Caki2 (cell line): Measurements from ENCODE around the gene E2F8. TPM values are rescaled to one million over a fixed set of nuclear protein-coding genes. Genes with fewer than 3 reads are reported as not detected.

Experiments used
- DNase-seq: peaks from one replicate; pipeline ENCODE4 v3.0.0-alpha.2; 2015; ENCODE audit warnings: low read depth
- in situ Hi-C: cut with HindIII; loops from 2 replicates; pipeline ENCODE4 v1.10.0; 2016; ENCODE audit warnings: low sequenced_read_pairs, low pct_unique_long_range_greater_than_20kb, mixed read lengths
- total RNA-seq: library from RNA; depleted of rRNA; stranded (reverse); fragments of >200 nt; shearing (Covaris generic); gene quantifications from 2 replicates; pipeline ENCODE4 v1.2.3, GENCODE V29; 2014; ENCODE audit warnings: low replicate concordance

The E2F8 gene
- total RNA-seq, 1 experiment from 2014 or later, result 1.2 TPM

GRCh38 chr11:19228968-19229367, 11.8 kb downstream of the E2F8 start:
- in situ Hi-C loops, result no loop called here
- no peak for DNase-seq

GRCh38 chr11:19226378-19227195, 14.2 kb downstream of the E2F8 start:
- no peak for DNase-seq
- in situ Hi-C loops, result no loop called here

GRCh38 chr11:19225581-19225980, 15.2 kb downstream of the E2F8 start:
- in situ Hi-C loops, result no loop called here
- DNase-seq, result no peak

- in situ Hi-C loops, result no loop called here
- DNase-seq, result no peak
Observed at GRCh38 chr11:19225123-19225522, 15.6 kb downstream of the E2F8 start.

- in situ Hi-C loops, result no loop called here
- DNase-seq, result no peak
Observed at GRCh38 chr11:19220903-19221724, 19.6 kb downstream of the E2F8 start.

GRCh38 chr11:19218786-19219460, 21.8 kb downstream of the E2F8 start:
- no peak for DNase-seq
- in situ Hi-C loops, result no loop called here

- in situ Hi-C loops, result no loop called here
- no peak for DNase-seq
Observed at GRCh38 chr11:19218216-19218615, 22.5 kb downstream of the E2F8 start.

- DNase-seq, result no peak
- in situ Hi-C loops, result no loop called here
Observed at GRCh38 chr11:19216709-19217374, 23.9 kb downstream of the E2F8 start.

GRCh38 chr11:19216021-19216420, 24.7 kb downstream of the E2F8 start:
- in situ Hi-C loops, result no loop called here
- DNase-seq, result no peak

GRCh38 chr11:19209617-19210370, 31.0 kb downstream of the E2F8 start:
- no peak for DNase-seq
- in situ Hi-C loops, result no loop called here

- DNase-seq, result no peak
- in situ Hi-C loops, result no loop called here
Observed at GRCh38 chr11:19208959-19209546, 31.7 kb downstream of the E2F8 start.

GRCh38 chr11:19208181-19208580, 32.6 kb downstream of the E2F8 start:
- in situ Hi-C loops, result no loop called here
- DNase-seq, result no peak

GRCh38 chr11:19204836-19205235, 35.9 kb downstream of the E2F8 start:
- no peak for DNase-seq
- in situ Hi-C loops, result no loop called here

GRCh38 chr11:19201737-19202605, 38.8 kb downstream of the E2F8 start, which contains the start of gene CSRP3:
Gene CSRP3, minus strand, starts transcription at chr11:19201983. Its CDS starts 9,535 bp downstream, at chr11:19192448.
- DNase-seq, result no peak

GRCh38 chr11:19200410-19201201, 40.1 kb downstream of the E2F8 start:
- in situ Hi-C loops, result no loop called here
- DNase-seq, result no peak

More at GRCh38 chr11:19201737-19202605, 38.8 kb downstream of the E2F8 start, which contains the start of gene CSRP3:
- in situ Hi-C loops, result no loop called here

GRCh38 chr11:19199771-19200170, 41.0 kb downstream of the E2F8 start:
- no peak for DNase-seq
- in situ Hi-C loops, result no loop called here
